ENCODE results near the gene KLF6. TPM values are rescaled to one million over a fixed set of nuclear protein-coding genes. Genes with fewer than 3 reads are reported as not detected.
A peak's percentile ranks its signal among the peaks of the same experiment; 100 is the strongest.

The KLF6 gene
- total RNA-seq, 1 experiment from 2014 or later = 70.1 TPM

DNA sequence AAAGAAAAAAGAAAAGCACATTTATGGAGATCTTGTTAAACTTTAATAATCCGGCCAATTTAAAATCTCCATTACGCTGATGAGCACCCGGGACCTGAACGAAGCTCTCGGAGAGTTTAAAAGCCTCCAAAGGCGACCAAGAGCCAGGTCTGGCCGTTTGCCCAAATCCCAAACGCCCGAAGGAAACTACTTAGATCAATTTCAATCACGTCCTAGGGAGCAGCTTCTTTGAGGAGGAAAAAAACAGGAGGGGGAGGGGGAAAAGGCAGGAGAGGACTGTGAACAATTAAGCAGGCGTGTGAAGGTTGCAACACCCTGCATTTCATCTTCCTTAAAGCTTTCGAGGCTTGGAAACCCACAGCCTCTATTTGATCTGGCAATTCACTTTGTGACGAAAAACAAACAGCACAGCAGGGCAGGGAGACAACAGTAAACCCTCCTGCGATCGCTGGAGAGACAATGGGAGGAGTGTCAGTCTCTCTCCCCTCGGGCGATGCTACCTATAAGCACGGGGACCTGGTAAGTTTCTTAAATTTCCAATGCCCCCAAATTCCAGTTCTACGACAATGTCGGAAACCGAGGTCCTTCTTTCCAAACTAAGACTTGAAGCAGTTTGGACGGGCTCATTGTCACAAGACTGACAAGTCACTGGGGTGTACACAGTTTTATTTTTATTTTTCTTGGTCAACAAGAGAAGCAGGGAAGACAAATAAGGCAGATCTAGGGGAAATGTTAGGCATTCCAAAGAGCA lies 1.2 kb downstream of the KLF6 start:
- Histone ChIP-seq H3K36me3 (ENCODE audit: insufficient read depth, low read length, poor library complexity, severe bottlenecking) (peaks cover 37% of the 10 kb centered on the region), H3K4me1 (ENCODE audit: insufficient read depth, low read length, poor library complexity, severe bottlenecking) (peaks cover 44% of the 10 kb centered on the region), H3K9me3 (ENCODE audit: low read depth, low read length, poor library complexity, severe bottlenecking) (peaks cover 3% of the 10 kb centered on the region), H3K27me3 (replicated peaks; ENCODE audit: insufficient read depth, low read depth, low read length, poor library complexity) (no peaks in the 10 kb centered on the region), H3K4me3 (ENCODE audit: low read depth, low read length, poor library complexity, severe bottlenecking) (peak overlapping the region; percentile 97), H3K27ac (ENCODE audit: low read depth, low read length, poor library complexity, severe bottlenecking) (peak overlapping the region; percentile 98)
- TF ChIP-seq, protein P1, sequence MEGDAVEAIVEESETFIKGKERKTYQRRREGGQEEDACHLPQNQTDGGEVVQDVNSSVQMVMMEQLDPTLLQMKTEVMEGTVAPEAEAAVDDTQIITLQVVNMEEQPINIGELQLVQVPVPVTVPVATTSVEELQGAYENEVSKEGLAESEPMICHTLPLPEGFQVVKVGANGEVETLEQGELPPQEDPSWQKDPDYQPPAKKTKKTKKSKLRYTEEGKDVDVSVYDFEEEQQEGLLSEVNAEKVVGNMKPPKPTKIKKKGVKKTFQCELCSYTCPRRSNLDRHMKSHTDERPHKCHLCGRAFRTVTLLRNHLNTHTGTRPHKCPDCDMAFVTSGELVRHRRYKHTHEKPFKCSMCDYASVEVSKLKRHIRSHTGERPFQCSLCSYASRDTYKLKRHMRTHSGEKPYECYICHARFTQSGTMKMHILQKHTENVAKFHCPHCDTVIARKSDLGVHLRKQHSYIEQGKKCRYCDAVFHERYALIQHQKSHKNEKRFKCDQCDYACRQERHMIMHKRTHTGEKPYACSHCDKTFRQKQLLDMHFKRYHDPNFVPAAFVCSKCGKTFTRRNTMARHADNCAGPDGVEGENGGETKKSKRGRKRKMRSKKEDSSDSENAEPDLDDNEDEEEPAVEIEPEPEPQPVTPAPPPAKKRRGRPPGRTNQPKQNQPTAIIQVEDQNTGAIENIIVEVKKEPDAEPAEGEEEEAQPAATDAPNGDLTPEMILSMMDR (conservative IDR thresholded peaks at IDR 0.05; ENCODE audit: low read depth, low read length) = no peak
- no peak for TF ChIP-seq EZH2 (IDR thresholded peaks at IDR 0.05; ENCODE audit: borderline replicate concordance, low read depth, low read length, poor library complexity, severe bottlenecking)
- peak; percentile 80 for DNase-seq (ENCODE audit: low spot score)
- BruUV-seq (replicated peaks) = TSS peak; percentile 42
- intact Hi-C loops (cut with micrococcal nuclease; ENCODE audit: unreplicated experiment) = loop anchor here (5.0 to 10.0 kb wide), 4 partner anchors 112 to 988 kb away; no protein-coding TSS in a partner anchor
- CTCF ChIA-PET = no interaction called here
- POLR2A ChIA-PET (ENCODE audit: low non-redundant PET) = interaction anchor here (0.7 kb wide), 2 partner anchors 212 to 471 kb away, joined by 3 to 6 read pairs; no protein-coding TSS in a partner anchor

DNA sequence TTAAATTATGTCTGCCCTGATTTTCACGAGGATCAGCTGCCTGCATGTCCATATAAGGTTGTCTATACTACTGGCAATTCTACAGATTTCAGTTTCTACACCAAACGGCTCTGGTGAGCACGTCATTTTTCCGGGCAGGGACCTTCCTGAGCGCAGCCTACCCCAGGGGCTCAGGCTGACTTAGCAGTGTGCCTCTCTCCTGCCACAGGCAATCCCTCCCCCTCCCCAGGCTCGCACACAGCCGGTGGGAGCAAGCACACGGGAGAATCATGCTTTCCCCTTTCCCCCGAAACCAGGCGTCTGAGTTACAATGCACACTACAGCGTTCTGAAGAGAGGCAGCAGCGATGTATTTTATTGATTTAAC lies 1.7 kb downstream of the KLF6 start:
- H3K36me3 ChIP-seq (ENCODE audit: insufficient read depth, low read length, poor library complexity, severe bottlenecking) = peaks cover 43% of the 10 kb centered on the region
- no peak for TF ChIP-seq EZH2 (IDR thresholded peaks at IDR 0.05; ENCODE audit: borderline replicate concordance, low read depth, low read length, poor library complexity, severe bottlenecking)
- TF ChIP-seq, protein P1 (conservative IDR thresholded peaks at IDR 0.05; ENCODE audit: low read depth, low read length) = no peak
- H3K4me1 ChIP-seq (ENCODE audit: insufficient read depth, low read length, poor library complexity, severe bottlenecking) = peaks cover 49% of the 10 kb centered on the region
- no TSS peak for BruUV-seq (replicated peaks)
- peak overlapping the region; percentile 98 for H3K27ac ChIP-seq (ENCODE audit: low read depth, low read length, poor library complexity, severe bottlenecking)
- DNase-seq (ENCODE audit: low spot score) = peak; percentile 84
- no peaks in the 10 kb centered on the region for H3K9me3 ChIP-seq (ENCODE audit: low read depth, low read length, poor library complexity, severe bottlenecking)
- no peaks in the 10 kb centered on the region for H3K27me3 ChIP-seq (replicated peaks; ENCODE audit: insufficient read depth, low read depth, low read length, poor library complexity)
- ChIA-PET CTCF (no interaction called here), POLR2A (ENCODE audit: low non-redundant PET) (interaction anchor here (0.7 to 0.8 kb wide), 2 partner anchors 212 to 587 kb away, joined by 3 read pairs; no protein-coding TSS in a partner anchor)
- intact Hi-C loops (cut with micrococcal nuclease; ENCODE audit: unreplicated experiment) = loop anchor here (5.0 to 10.0 kb wide), 4 partner anchors 111 to 989 kb away; no protein-coding TSS in a partner anchor
- H3K4me3 ChIP-seq (ENCODE audit: low read depth, low read length, poor library complexity, severe bottlenecking) = peak overlapping the region; percentile 97

DNA sequence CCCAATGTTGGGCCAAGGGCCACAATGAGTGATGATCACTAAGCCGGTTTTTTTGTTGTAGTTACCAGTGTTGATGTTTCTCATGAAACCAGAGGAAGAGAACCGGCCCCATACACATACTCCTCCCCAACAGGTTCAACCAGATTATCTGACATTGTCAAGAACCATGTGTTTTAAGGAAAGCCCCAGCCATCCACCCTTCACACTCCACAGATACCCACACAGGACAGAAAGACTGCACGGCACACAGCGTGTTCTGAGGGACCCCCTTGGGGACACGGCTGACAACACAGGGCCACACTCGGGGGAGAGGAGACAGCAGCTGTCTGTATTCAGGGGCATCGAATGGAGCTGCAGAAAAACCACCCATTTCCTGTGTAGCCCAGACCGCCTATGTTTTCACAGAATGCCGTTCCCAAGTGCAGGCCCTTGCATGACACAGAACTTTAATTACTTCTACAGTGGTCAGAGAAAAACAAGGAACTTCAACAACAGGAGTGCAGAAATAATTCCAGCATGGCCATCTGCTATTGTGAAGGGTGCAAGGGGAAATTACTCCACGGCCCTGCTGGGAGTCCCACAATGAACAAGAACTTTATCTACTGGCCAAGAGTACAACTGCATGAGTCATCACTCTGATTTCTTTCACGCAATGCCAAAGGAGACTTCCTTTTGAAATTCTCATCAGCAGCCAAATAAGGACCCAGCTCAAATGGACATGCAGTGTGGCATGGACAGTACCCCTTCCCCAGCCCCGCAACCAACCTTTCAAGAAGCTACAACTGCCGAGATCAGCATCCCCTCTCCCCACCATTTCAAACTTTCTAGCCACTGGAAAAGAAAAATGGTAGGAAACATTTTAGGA lies 2.3 kb downstream of the KLF6 start:
- H3K9me3 ChIP-seq (ENCODE audit: low read depth, low read length, poor library complexity, severe bottlenecking) = no peaks in the 10 kb centered on the region
- no peaks in the 10 kb centered on the region for H3K27me3 ChIP-seq (replicated peaks; ENCODE audit: insufficient read depth, low read depth, low read length, poor library complexity)
- POLR2A ChIA-PET (ENCODE audit: low non-redundant PET) = interaction anchor here (0.8 kb wide), 1 partner anchor 588 kb away, joined by 3 read pairs; no protein-coding TSS in a partner anchor
- DNase-seq (ENCODE audit: low spot score) = peak; percentile 81
- no peak for TF ChIP-seq EZH2 (IDR thresholded peaks at IDR 0.05; ENCODE audit: borderline replicate concordance, low read depth, low read length, poor library complexity, severe bottlenecking)
- TF ChIP-seq, protein P1 (conservative IDR thresholded peaks at IDR 0.05; ENCODE audit: low read depth, low read length) = no peak
- peaks cover 50% of the 10 kb centered on the region for H3K4me1 ChIP-seq (ENCODE audit: insufficient read depth, low read length, poor library complexity, severe bottlenecking)
- intact Hi-C loops (cut with micrococcal nuclease; ENCODE audit: unreplicated experiment) = loop anchor here (5.0 to 10.0 kb wide), 4 partner anchors 110 to 990 kb away; no protein-coding TSS in a partner anchor
- H3K36me3 ChIP-seq (ENCODE audit: insufficient read depth, low read length, poor library complexity, severe bottlenecking) = peaks cover 49% of the 10 kb centered on the region
- CTCF ChIA-PET = no interaction called here
- peak overlapping the region; percentile 98 for H3K27ac ChIP-seq (ENCODE audit: low read depth, low read length, poor library complexity, severe bottlenecking)
- H3K4me3 ChIP-seq (ENCODE audit: low read depth, low read length, poor library complexity, severe bottlenecking) = peak overlapping the region; percentile 97
- BruUV-seq (replicated peaks) = no TSS peak

Data from A673 (cell line).